ENCODE data around the gene CEPT1. TPM values are rescaled to one million over a fixed set of nuclear protein-coding genes. Genes with fewer than 3 reads are reported as not detected.
A peak's percentile ranks its signal among the peaks of the same experiment; 100 is the strongest.

CEPT1 gene
- total and polyA plus RNA-seq, 10 of the 15 experiments (the other 5 are each of a cell fraction or from before 2014, with no cell fraction given): 29.4 to 77.9 (median 54.8) TPM

DNA sequence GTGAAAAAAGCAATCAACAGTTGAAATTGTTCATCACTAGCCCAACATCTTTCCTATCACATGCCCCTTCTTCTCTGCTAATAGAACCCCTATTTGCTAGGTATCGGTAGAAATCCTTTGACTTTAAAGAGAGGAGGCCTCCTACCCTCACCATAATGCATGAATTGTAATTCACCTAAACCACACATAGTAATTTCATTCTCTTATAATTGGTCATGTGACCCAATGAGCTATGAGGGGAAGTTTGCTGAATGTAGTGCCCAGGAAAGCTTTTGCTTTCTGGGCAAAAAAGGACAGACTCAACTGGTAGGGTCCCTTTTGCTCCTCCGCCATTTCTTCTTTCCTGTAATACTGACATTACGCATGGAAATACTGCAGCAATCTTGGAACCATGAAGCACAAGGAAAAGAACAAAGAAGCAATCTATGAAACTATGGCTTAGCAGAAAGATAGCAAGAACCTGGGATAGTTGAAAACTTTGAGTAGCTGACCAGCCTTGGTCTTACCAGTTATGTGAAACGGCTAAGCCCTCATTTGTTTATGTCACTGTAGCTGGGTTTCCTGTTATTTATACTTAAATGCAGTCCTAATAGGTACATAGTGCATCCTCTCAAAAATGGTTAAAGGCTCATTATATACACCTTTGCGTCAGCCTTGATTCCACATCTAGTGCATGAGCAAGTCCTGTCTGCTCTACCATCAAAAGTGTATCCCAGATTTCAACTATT, 77.3 kb downstream of the CEPT1 start (continued):
- TF ChIP-seq ZBTB11 (CRISPR knock-in tag; IDR thresholded peaks at IDR 0.05) (no peak), JUNB (IDR thresholded peaks at IDR 0.05) (peak; percentile 80), POLR2A (IDR thresholded peaks at IDR 0.05; ENCODE audit: low read depth, low read length) (no peak), TCF12 (IDR thresholded peaks at IDR 0.05; ENCODE audit: low read depth, low read length) (no peak), RCOR1 (conservative IDR thresholded peaks at IDR 0.05; ENCODE audit: low read depth, low read length) (no peak), USF1 (IDR thresholded peaks at IDR 0.05; ENCODE audit: borderline replicate concordance, extremely low read length, insufficient read depth, low read depth, low read length) (peak; percentile 27), TCF3 (IDR thresholded peaks at IDR 0.05; ENCODE audit: borderline replicate concordance, insufficient read depth, low read depth, low read length) (no peak)
- TF ChIP-seq, protein P1, sequence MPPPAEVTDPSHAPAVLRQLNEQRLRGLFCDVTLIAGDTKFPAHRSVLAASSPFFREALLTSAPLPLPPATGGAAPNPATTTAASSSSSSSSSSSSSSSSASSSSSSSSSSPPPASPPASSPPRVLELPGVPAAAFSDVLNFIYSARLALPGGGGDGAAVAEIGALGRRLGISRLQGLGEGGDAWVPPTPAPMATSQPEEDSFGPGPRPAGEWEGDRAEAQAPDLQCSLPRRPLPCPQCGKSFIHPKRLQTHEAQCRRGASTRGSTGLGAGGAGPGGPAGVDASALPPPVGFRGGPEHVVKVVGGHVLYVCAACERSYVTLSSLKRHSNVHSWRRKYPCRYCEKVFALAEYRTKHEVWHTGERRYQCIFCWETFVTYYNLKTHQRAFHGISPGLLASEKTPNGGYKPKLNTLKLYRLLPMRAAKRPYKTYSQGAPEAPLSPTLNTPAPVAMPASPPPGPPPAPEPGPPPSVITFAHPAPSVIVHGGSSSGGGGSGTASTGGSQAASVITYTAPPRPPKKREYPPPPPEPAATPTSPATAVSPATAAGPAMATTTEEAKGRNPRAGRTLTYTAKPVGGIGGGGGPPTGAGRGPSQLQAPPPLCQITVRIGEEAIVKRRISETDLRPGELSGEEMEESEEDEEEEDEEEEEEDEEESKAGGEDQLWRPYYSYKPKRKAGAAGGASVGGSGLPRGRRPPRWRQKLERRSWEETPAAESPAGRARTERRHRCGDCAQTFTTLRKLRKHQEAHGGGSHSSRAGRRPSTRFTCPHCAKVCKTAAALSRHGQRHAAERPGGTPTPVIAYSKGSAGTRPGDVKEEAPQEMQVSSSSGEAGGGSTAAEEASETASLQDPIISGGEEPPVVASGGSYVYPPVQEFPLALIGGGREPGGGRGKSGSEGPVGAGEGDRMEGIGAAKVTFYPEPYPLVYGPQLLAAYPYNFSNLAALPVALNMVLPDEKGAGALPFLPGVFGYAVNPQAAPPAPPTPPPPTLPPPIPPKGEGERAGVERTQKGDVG (CRISPR knock-in tag; IDR thresholded peaks at IDR 0.05): no peak
- TF ChIP-seq, protein P2, sequence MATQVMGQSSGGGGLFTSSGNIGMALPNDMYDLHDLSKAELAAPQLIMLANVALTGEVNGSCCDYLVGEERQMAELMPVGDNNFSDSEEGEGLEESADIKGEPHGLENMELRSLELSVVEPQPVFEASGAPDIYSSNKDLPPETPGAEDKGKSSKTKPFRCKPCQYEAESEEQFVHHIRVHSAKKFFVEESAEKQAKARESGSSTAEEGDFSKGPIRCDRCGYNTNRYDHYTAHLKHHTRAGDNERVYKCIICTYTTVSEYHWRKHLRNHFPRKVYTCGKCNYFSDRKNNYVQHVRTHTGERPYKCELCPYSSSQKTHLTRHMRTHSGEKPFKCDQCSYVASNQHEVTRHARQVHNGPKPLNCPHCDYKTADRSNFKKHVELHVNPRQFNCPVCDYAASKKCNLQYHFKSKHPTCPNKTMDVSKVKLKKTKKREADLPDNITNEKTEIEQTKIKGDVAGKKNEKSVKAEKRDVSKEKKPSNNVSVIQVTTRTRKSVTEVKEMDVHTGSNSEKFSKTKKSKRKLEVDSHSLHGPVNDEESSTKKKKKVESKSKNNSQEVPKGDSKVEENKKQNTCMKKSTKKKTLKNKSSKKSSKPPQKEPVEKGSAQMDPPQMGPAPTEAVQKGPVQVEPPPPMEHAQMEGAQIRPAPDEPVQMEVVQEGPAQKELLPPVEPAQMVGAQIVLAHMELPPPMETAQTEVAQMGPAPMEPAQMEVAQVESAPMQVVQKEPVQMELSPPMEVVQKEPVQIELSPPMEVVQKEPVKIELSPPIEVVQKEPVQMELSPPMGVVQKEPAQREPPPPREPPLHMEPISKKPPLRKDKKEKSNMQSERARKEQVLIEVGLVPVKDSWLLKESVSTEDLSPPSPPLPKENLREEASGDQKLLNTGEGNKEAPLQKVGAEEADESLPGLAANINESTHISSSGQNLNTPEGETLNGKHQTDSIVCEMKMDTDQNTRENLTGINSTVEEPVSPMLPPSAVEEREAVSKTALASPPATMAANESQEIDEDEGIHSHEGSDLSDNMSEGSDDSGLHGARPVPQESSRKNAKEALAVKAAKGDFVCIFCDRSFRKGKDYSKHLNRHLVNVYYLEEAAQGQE (IDR thresholded peaks at IDR 0.05; ENCODE audit: low read depth, low read length): no peak
- TF ChIP-seq, protein P3, sequence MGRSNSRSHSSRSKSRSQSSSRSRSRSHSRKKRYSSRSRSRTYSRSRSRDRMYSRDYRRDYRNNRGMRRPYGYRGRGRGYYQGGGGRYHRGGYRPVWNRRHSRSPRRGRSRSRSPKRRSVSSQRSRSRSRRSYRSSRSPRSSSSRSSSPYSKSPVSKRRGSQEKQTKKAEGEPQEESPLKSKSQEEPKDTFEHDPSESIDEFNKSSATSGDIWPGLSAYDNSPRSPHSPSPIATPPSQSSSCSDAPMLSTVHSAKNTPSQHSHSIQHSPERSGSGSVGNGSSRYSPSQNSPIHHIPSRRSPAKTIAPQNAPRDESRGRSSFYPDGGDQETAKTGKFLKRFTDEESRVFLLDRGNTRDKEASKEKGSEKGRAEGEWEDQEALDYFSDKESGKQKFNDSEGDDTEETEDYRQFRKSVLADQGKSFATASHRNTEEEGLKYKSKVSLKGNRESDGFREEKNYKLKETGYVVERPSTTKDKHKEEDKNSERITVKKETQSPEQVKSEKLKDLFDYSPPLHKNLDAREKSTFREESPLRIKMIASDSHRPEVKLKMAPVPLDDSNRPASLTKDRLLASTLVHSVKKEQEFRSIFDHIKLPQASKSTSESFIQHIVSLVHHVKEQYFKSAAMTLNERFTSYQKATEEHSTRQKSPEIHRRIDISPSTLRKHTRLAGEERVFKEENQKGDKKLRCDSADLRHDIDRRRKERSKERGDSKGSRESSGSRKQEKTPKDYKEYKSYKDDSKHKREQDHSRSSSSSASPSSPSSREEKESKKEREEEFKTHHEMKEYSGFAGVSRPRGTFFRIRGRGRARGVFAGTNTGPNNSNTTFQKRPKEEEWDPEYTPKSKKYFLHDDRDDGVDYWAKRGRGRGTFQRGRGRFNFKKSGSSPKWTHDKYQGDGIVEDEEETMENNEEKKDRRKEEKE (IDR thresholded peaks at IDR 0.05): no peak

All from GM12878 (cell line).